GM11168 (cell line): ENCODE measurements around the gene OR5A2.
"Not testable (repeated sequence)": the region's sequence is repeated elsewhere in the genome, so short reads cannot be mapped to it uniquely, and the experiment has no call there.

Source experiments
- in situ Hi-C: fragments of 300-500 bp; cut with MboI; formaldehyde crosslinking; loops from one replicate; pipeline ENCODE4 v1.12.0; 2022; ENCODE audit warnings: low sequenced_read_pairs; ENCODE audit not compliant: unreplicated experiment

The OR5A2 gene

DNA sequence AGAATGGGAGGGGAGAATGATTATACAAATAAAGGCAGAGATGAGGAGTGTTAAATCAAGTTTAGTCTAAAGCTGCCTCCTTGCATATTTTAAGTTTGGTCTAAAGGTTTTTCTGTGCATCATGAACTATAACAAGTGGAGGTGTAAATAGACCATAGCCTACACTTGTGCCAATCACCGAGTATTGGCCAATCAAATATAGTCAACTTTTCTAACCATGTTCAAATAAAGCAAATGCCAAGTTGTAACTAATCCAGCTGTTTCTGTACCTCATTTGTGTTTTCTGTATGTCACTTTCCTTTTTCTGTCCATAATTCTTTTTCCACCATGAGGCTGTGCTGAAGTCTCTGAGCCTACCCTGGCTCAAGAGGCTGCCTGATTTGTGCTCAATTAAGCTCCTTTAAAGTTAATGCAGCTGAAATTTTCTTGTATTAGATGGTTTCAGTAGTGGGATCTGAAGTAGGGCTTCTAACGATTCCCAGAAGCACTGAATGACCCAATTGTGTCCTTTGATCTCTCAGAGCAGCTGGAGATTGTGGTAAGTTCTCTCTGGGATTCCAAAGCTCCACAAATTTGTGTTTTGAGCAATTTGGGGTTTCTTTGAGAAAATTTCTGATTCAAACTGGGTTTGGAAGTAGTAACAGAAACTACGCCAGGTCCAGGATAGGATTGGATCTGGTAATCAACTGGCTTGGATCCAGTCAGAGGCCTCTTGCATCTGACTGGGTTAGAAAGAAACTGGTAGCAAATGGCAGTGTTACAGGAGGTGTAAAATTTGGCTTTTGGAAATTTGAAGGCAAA, 25.6 kb downstream of the OR5A2 start:
- in situ Hi-C loops, result no loop called here

DNA sequence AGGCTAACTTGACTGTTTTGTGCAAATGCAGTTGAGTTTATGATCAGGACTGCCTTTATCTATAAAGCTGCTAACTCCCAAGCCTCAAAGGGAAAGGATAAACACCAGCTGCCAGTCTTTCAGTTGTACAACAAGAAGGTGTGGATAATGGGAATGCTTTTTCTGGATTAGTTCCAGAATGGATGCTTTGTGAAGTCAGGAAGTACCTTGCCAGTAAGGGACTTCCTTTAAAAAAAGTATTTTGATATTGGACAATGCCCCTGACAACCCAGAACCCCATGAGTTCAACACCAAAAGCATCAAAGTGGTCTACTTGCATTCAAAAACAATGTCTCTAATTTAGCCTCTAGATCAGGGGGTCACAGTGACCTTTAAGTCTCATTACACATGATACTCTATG, 32.0 kb downstream of the OR5A2 start:
- in situ Hi-C loops, result no loop called here

GRCh38 chr11:59380263-59381059, 45.8 kb downstream of the OR5A2 start:
- in situ Hi-C loops, result no loop called here

DNA sequence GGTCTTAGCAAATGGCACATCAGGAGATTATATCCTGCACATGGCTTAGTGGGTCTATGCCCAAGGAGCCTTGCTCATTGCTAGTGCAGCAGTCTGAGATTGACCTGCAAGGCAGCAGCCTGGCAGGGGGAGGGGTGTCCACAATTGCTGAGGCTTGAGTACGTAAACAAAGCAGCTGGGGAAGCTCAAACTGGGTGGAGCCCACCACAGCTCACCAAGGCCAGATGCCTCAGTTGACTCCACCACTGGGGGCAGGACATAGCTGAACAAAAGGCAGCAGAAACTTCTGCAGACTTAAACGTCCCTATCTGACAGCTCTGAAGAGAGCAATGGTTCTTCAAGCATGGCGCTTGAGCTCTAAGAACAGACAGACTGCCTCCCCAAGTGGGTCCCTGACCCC, 53.9 kb downstream of the OR5A2 start:
- in situ Hi-C loops, result not testable (repeated sequence)

DNA sequence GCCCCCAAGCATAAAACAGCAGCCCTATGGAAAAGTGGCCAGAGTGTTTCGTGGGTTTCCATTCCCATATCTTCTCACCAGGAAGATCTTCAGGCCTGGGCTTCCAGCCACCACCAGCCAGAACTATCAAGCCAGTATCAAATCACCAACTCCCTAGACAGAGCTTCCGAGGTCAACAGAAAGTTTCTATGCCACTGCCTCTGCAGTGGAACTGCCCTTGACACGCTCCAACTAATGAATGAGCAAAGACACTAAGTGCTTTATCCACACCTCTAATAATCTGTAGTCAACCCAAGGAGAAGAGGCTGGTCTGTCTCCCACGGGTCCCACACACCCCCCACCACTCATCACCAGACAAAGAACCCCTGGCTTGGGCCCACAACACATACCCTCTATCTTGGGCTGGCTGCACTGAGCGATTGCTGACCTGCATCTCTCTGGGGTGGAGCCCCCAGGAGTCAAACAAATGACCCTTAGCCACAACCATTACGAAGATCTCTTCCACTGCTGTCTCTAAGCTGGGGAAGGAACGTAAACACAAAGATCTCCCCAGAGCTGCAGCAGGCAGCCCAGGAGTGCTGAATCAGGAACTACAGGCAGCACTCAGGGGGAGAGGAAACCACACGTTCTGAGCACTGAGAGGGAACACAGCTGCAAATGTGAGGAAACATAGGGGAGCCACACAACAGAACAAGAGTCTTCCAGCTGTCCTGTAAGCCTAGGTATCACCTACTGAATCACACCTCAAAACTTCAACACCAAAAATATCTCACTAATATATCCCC, 57.8 kb downstream of the OR5A2 start:
- in situ Hi-C loops, result no loop called here
